PC-9 (cell line): ENCODE results near the gene PPP1R16B. TPM values are rescaled to one million over a fixed set of nuclear protein-coding genes. Genes with fewer than 3 reads are reported as not detected.

ENCODE experiments used
- BruUV-seq: library from RNA; stranded (reverse); fragments of 400-500 nt; replicated peaks from 2 replicates; lab custom pipeline; 2021; lab: Mats Ljungman, UMichigan
- CTCF ChIA-PET: fragments of 300-600 bp; sonication (Branson Sonifier 250); formaldehyde crosslinking; loops from one replicate; lab custom pipeline; 2022; ENCODE audit warnings: antibody characterized with exemption; lab: Charles Lee
- POLR2A ChIA-PET: fragments of 300-600 bp; sonication (Branson Sonifier 250); formaldehyde crosslinking; loops from one replicate; lab custom pipeline; 2022; ENCODE audit warnings: antibody characterized with exemption; ENCODE audit not compliant: unreplicated experiment; lab: Charles Lee
- DNase-seq, 2 experiments: peaks; one replicate each; pipeline versions ENCODE4 v3.0.0 to v3.0.0-alpha.2; 2015 to 2022; ENCODE audit warnings: mixed read lengths in 1 of 2
- H2AFZ ChIP-seq: fragments of 200-600 bp; sonication (generic); 2 replicates; pipeline ENCODE4 v1.8.1; 2017; ENCODE audit warnings: antibody characterized with exemption
- H3F3A ChIP-seq: fragments of 200-600 bp; sonication (generic); 2 replicates; pipeline ENCODE4 v1.8.1; 2017; ENCODE audit warnings: antibody characterized with exemption, mild to moderate bottlenecking, low read depth; ENCODE audit not compliant: insufficient read depth
- H3K27ac ChIP-seq: fragments of 200-600 bp; sonication (generic); 2 replicates; pipeline ENCODE4 v1.6.1; 2016; ENCODE audit warnings: mixed run types
- H3K27me3 ChIP-seq: fragments of 200-600 bp; sonication (generic); 2 replicates; pipeline ENCODE4 v1.6.1; 2016; ENCODE audit warnings: low read depth, mixed run types; ENCODE audit not compliant: insufficient read depth
- H3K36me3 ChIP-seq: fragments of 200-600 bp; sonication (generic); 2 replicates; pipeline ENCODE4 v1.6.1; 2016; ENCODE audit warnings: low read depth, mixed run types
- H3K4me1 ChIP-seq: fragments of 200-600 bp; sonication (generic); replicated peaks from 2 replicates; pipeline ENCODE4 v1.6.1; 2016; ENCODE audit warnings: mixed run types; ENCODE audit not compliant: insufficient read depth
- H3K4me2 ChIP-seq: fragments of 200-600 bp; sonication (generic); 2 replicates; pipeline ENCODE4 v1.6.1; 2017; ENCODE audit warnings: mixed run types
- H3K4me3 ChIP-seq: fragments of 200-600 bp; sonication (generic); 2 replicates; pipeline ENCODE4 v1.6.1; 2016; ENCODE audit warnings: mixed run types
- H3K79me2 ChIP-seq: fragments of 200-600 bp; sonication (generic); 2 replicates; pipeline ENCODE4 v1.6.1; 2017; ENCODE audit warnings: low read depth, mixed run types
- H3K9me2 ChIP-seq: fragments of 200-600 bp; sonication (generic); 2 replicates; pipeline ENCODE4 v1.8.1; 2017; ENCODE audit warnings: mild to moderate bottlenecking; ENCODE audit not compliant: insufficient read depth
- H3K9me3 ChIP-seq: fragments of 200-600 bp; sonication (generic); 2 replicates; pipeline ENCODE4 v1.8.1; 2016; ENCODE audit warnings: low read depth; ENCODE audit not compliant: insufficient read depth
- H4K20me1 ChIP-seq: fragments of 200-600 bp; sonication (generic); 2 replicates; pipeline ENCODE4 v1.8.1; 2017; ENCODE audit not compliant: insufficient read depth
- CTCF ChIP-seq: fragments of 200-600 bp; sonication (generic); conservative IDR thresholded peaks from 2 replicates; pipeline ENCODE4 v1.6.1; 2017; ENCODE audit warnings: mixed run types, antibody characterized with exemption, mild to moderate bottlenecking, moderate library complexity
- EZH2 ChIP-seq: fragments of 200-600 bp; sonication (generic); IDR thresholded peaks from 2 replicates; pipeline ENCODE4 v1.8.0; 2017; ENCODE audit warnings: antibody characterized with exemption, low read depth
- intact Hi-C: fragments of 100-400 bp; cut with micrococcal nuclease; formaldehyde crosslinking; loops from one replicate; pipeline ENCODE4 v1.10.0; 2022; ENCODE audit not compliant: unreplicated experiment
- total RNA-seq: library from RNA; stranded (reverse); gene quantifications from 2 replicates; pipeline ENCODE4 v1.2.3, GENCODE V29; 2021

Gene PPP1R16B
- total RNA-seq, 1 experiment from 2014 or later = not detected

- intact Hi-C loops = no loop called here
- CTCF ChIA-PET = no interaction called here
- H4K20me1 ChIP-seq = no peaks in the 10 kb centered on the region
- BruUV-seq = no TSS peak
- H2AFZ ChIP-seq = no peak overlapping the region
- no peak for TF ChIP-seq CTCF
- no peak for TF ChIP-seq EZH2
- H3K27me3 ChIP-seq = no peaks in the 10 kb centered on the region
- H3K9me2 ChIP-seq = no peaks in the 10 kb centered on the region
- no peak for DNase-seq
- H3K36me3 ChIP-seq = no peaks in the 10 kb centered on the region
- H3K4me3 ChIP-seq = no peak overlapping the region
- H3K79me2 ChIP-seq = no peaks in the 10 kb centered on the region
- H3K4me2 ChIP-seq = no peak overlapping the region
- H3F3A ChIP-seq = no peaks in the 10 kb centered on the region
- POLR2A ChIA-PET = no interaction called here
- H3K9me3 ChIP-seq = no peaks in the 10 kb centered on the region
- no peak overlapping the region for H3K27ac ChIP-seq
- H3K4me1 ChIP-seq = no peaks in the 10 kb centered on the region
These were observed 7.2 kb upstream of the PPP1R16B start for GRCh38 chr20:38798266-38798665.

- H3K27ac ChIP-seq = no peak overlapping the region
- TF ChIP-seq EZH2 (no peak), CTCF (no peak)
- H4K20me1 ChIP-seq = no peaks in the 10 kb centered on the region
- H3K9me3 ChIP-seq = no peaks in the 10 kb centered on the region
- DNase-seq = no peak
- ChIA-PET POLR2A (no interaction called here), CTCF (no interaction called here)
- no TSS peak for BruUV-seq
- no peaks in the 10 kb centered on the region for H3K27me3 ChIP-seq
- H3K9me2 ChIP-seq = no peaks in the 10 kb centered on the region
- H2AFZ ChIP-seq = no peak overlapping the region
- no peak overlapping the region for H3K4me3 ChIP-seq
- no peak overlapping the region for H3K4me2 ChIP-seq
- no peaks in the 10 kb centered on the region for H3K4me1 ChIP-seq
- H3F3A ChIP-seq = no peaks in the 10 kb centered on the region
- H3K36me3 ChIP-seq = no peaks in the 10 kb centered on the region
- intact Hi-C loops = no loop called here
- H3K79me2 ChIP-seq = no peaks in the 10 kb centered on the region
These were observed 6.3 kb upstream of the PPP1R16B start for GRCh38 chr20:38799203-38799602.

- DNase-seq = no peak
- H3K9me3 ChIP-seq = no peaks in the 10 kb centered on the region
- no peak overlapping the region for H3K4me2 ChIP-seq
- no peak overlapping the region for H3K4me3 ChIP-seq
- no TSS peak for BruUV-seq
- intact Hi-C loops = no loop called here
- H3K36me3 ChIP-seq = no peaks in the 10 kb centered on the region
- ChIA-PET CTCF (no interaction called here), POLR2A (no interaction called here)
- peaks cover 11% of the 10 kb centered on the region for H3K27me3 ChIP-seq
- no peak overlapping the region for H2AFZ ChIP-seq
- no peaks in the 10 kb centered on the region for H3K4me1 ChIP-seq
- no peaks in the 10 kb centered on the region for H4K20me1 ChIP-seq
- TF ChIP-seq EZH2 (no peak), CTCF (no peak)
- no peaks in the 10 kb centered on the region for H3K9me2 ChIP-seq
- no peaks in the 10 kb centered on the region for H3F3A ChIP-seq
- H3K79me2 ChIP-seq = no peaks in the 10 kb centered on the region
- no peak overlapping the region for H3K27ac ChIP-seq
These were observed 4.6 kb upstream of the PPP1R16B start for GRCh38 chr20:38800882-38801281.
